ENCODE measurements around the gene ARHGAP23. TPM values are rescaled to one million over a fixed set of nuclear protein-coding genes. Genes with fewer than 3 reads are reported as not detected.

ARHGAP23 gene
- total and polyA plus RNA-seq, 2 donors (not counting 3 experiments of a cell fraction or from before 2014, with no cell fraction given), result 25.4 to 190 TPM

GRCh38 chr17:38544839-38545209 lies 116.6 kb downstream of the ARHGAP23 start:
- POLR2A ChIA-PET, result no interaction called here
- Histone ChIP-seq H3K4me2 (ENCODE audit: insufficient read depth, low read length) (no peak overlapping the region), H4K20me1 (replicated peaks; ENCODE audit: control insufficient read depth, extremely low read depth, insufficient read depth, low read length) (no peaks in the 10 kb centered on the region), H3K27me3 (ENCODE audit: control insufficient read depth in 2 of 2, insufficient read depth in 2 of 2, low read length in 2 of 2) (no peaks in the 10 kb centered on the region), H3K4me3 (replicated peaks in 1 of 3; ENCODE audit: insufficient read depth in 1 of 3, low read depth in 1 of 3, low read length in 3 of 3) (no peak overlapping the region), H3K79me2 (ENCODE audit: control insufficient read depth, insufficient read depth, low read length) (no peaks in the 10 kb centered on the region), H3K27ac (ENCODE audit: insufficient read depth, low read depth, low read length) (no peak overlapping the region), H3K9me3 (replicated peaks; ENCODE audit: control insufficient read depth, insufficient read depth, low read length) (no peaks in the 10 kb centered on the region), H3K9me1 (replicated peaks; ENCODE audit: control insufficient read depth, extremely low read depth, insufficient read depth, low read length) (no peaks in the 10 kb centered on the region), H3K36me3 (ENCODE audit: control insufficient read depth in 2 of 2, extremely low read depth in 1 of 2, insufficient read depth in 2 of 2, low read length in 2 of 2) (no peaks in the 10 kb centered on the region), H2AFZ (ENCODE audit: low read depth, low read length) (no peak overlapping the region), H3K4me1 (ENCODE audit: control insufficient read depth, extremely low read depth, insufficient read depth, low read length) (no peaks in the 10 kb centered on the region), H3K9ac (replicated peaks; ENCODE audit: extremely low read depth, insufficient read depth, low read length) (no peak overlapping the region)
- dilution Hi-C loops (cut with MboI; ENCODE audit: extremely low pct_ligation_motif_present, low sequenced_read_pairs), result no loop called here
- DNase-seq (ENCODE audit: low read depth, low spot score) (no peak), FAIRE-seq (no peak)
- CTCF ChIA-PET, result interaction anchor here (0.9 to 6.7 kb wide), 3 partner anchors 9 to 35 kb away, joined by 3 to 40 read pairs (median 4); no protein-coding TSS in a partner anchor
- no TSS peak for BruUV-seq (replicated peaks)
- TF ChIP-seq FOS (IDR thresholded peaks at IDR 0.05; ENCODE audit: borderline replicate concordance, insufficient read depth, low read length), result no peak
- no peak for TF ChIP-seq POLR2AphosphoS5 (IDR thresholded peaks at IDR 0.05; ENCODE audit: insufficient read depth, low read depth, low read length)
- TF ChIP-seq MAX (IDR thresholded peaks at IDR 0.05; ENCODE audit: insufficient read depth, insufficient read length), result no peak
- no peak for TF ChIP-seq MYC (IDR thresholded peaks at IDR 0.05; ENCODE audit: low read depth, low read length)
- no peak for TF ChIP-seq CTCF (IDR thresholded peaks at IDR 0.05; ENCODE audit: extremely low read depth in 1 of 2, insufficient read depth in 1 of 2, low read depth in 1 of 2, low read length in 2 of 2)
- TF ChIP-seq JUN (IDR thresholded peaks at IDR 0.05; ENCODE audit: borderline replicate concordance, insufficient read depth, insufficient read length, low read depth), result no peak
- TF ChIP-seq POLR2A (IDR thresholded peaks at IDR 0.05; ENCODE audit: low read depth, low read length), result no peak
- TF ChIP-seq GATA2 (IDR thresholded peaks at IDR 0.05; ENCODE audit: insufficient read depth, insufficient read length, low read depth, low read length), result no peak
- TF ChIP-seq EZH2 (IDR thresholded peaks at IDR 0.05; ENCODE audit: borderline replicate concordance, low read depth, low read length, severe bottlenecking), result no peak
- intact Hi-C loops (cut with micrococcal nuclease), result no loop called here
